ENCODE results near the gene HELZ. TPM values are rescaled to one million over a fixed set of nuclear protein-coding genes. Genes with fewer than 3 reads are reported as not detected.

Gene HELZ
- polyA plus RNA-seq, 1 donor: 25.7 TPM

- no peaks in the 10 kb centered on the region for H3K9me3 ChIP-seq (ENCODE audit: control insufficient read depth, low read depth, low read length)
- no peaks in the 10 kb centered on the region for H3K27me3 ChIP-seq (ENCODE audit: control insufficient read depth, insufficient read depth, low read length)
- H3K4me1 ChIP-seq (ENCODE audit: control insufficient read depth, insufficient read depth, low read length): peaks cover 3% of the 10 kb centered on the region
- H3K36me3 ChIP-seq (ENCODE audit: control insufficient read depth, insufficient read depth, low read length): peaks cover 31% of the 10 kb centered on the region
- H3K27ac ChIP-seq (ENCODE audit: low read length): no peak overlapping the region
- no peak overlapping the region for H3K4me3 ChIP-seq (ENCODE audit: low read length)
- DNase-seq: no peak
Observed at GRCh38 chr17:67123699-67124098, 121.3 kb downstream of the HELZ start.

- DNase-seq: peak; percentile 37 to 78
- H3K36me3 ChIP-seq (ENCODE audit: control insufficient read depth, insufficient read depth, low read length): peaks cover 32% of the 10 kb centered on the region
- 91% methylated on average over 3 of the region's 5 CpGs for WGBS (ENCODE audit: insufficient coverage, low lambda C conversion rate)
Observed at GRCh38 chr17:67121316-67121891, 123.6 kb downstream of the HELZ start.

GRCh38 chr17:67119102-67119501 lies 125.9 kb downstream of the HELZ start:
- 100% methylated on average over 2 of the region's 2 CpGs for WGBS (ENCODE audit: insufficient coverage, low lambda C conversion rate)
- H3K36me3 ChIP-seq (ENCODE audit: control insufficient read depth, insufficient read depth, low read length): peaks cover 27% of the 10 kb centered on the region
- H3K4me3 ChIP-seq (ENCODE audit: low read length): no peak overlapping the region
- DNase-seq: no peak
- no peaks in the 10 kb centered on the region for H3K27me3 ChIP-seq (ENCODE audit: control insufficient read depth, insufficient read depth, low read length)
- H3K4me1 ChIP-seq (ENCODE audit: control insufficient read depth, insufficient read depth, low read length): peaks cover 3% of the 10 kb centered on the region
- H3K27ac ChIP-seq (ENCODE audit: low read length): no peak overlapping the region
- peaks cover 11% of the 10 kb centered on the region for H3K9me3 ChIP-seq (ENCODE audit: control insufficient read depth, low read depth, low read length)

More at GRCh38 chr17:67121316-67121891, 123.6 kb downstream of the HELZ start:
- Histone ChIP-seq H3K9me3 (ENCODE audit: control insufficient read depth, low read depth, low read length) (peaks cover 7% of the 10 kb centered on the region), H3K4me3 (ENCODE audit: low read length) (no peak overlapping the region), H3K27ac (ENCODE audit: low read length) (no peak overlapping the region), H3K4me1 (ENCODE audit: control insufficient read depth, insufficient read depth, low read length) (peaks cover 3% of the 10 kb centered on the region), H3K27me3 (ENCODE audit: control insufficient read depth, insufficient read depth, low read length) (no peaks in the 10 kb centered on the region)

- H3K27ac ChIP-seq (ENCODE audit: low read length): no peak overlapping the region
- H3K9me3 ChIP-seq (ENCODE audit: control insufficient read depth, low read depth, low read length): peaks cover 11% of the 10 kb centered on the region
- no peaks in the 10 kb centered on the region for H3K27me3 ChIP-seq (ENCODE audit: control insufficient read depth, insufficient read depth, low read length)
- H3K4me1 ChIP-seq (ENCODE audit: control insufficient read depth, insufficient read depth, low read length): no peaks in the 10 kb centered on the region
- no peak for DNase-seq
- WGBS (ENCODE audit: insufficient coverage, low lambda C conversion rate): 100% methylated on average over 1 of the region's 1 CpG
- H3K4me3 ChIP-seq (ENCODE audit: low read length): no peak overlapping the region
- peaks cover 48% of the 10 kb centered on the region for H3K36me3 ChIP-seq (ENCODE audit: control insufficient read depth, insufficient read depth, low read length)
Observed at GRCh38 chr17:67116045-67116575, 128.9 kb downstream of the HELZ start.

- DNase-seq: no peak
- Histone ChIP-seq H3K27ac (ENCODE audit: low read length) (no peak overlapping the region), H3K4me1 (ENCODE audit: control insufficient read depth, insufficient read depth, low read length) (no peaks in the 10 kb centered on the region), H3K4me3 (ENCODE audit: low read length) (no peak overlapping the region), H3K27me3 (ENCODE audit: control insufficient read depth, insufficient read depth, low read length) (no peaks in the 10 kb centered on the region), H3K9me3 (ENCODE audit: control insufficient read depth, low read depth, low read length) (peaks cover 11% of the 10 kb centered on the region), H3K36me3 (ENCODE audit: control insufficient read depth, insufficient read depth, low read length) (peaks cover 53% of the 10 kb centered on the region)
- WGBS (ENCODE audit: insufficient coverage, low lambda C conversion rate): 100% methylated on average over 1 of the region's 1 CpG
Observed at GRCh38 chr17:67115401-67115800, 129.6 kb downstream of the HELZ start.

GRCh38 chr17:67113486-67113885 lies 131.5 kb downstream of the HELZ start:
- Histone ChIP-seq H3K27ac (ENCODE audit: low read length) (no peak overlapping the region), H3K9me3 (ENCODE audit: control insufficient read depth, low read depth, low read length) (peaks cover 11% of the 10 kb centered on the region), H3K27me3 (ENCODE audit: control insufficient read depth, insufficient read depth, low read length) (no peaks in the 10 kb centered on the region), H3K36me3 (ENCODE audit: control insufficient read depth, insufficient read depth, low read length) (peaks cover 58% of the 10 kb centered on the region), H3K4me1 (ENCODE audit: control insufficient read depth, insufficient read depth, low read length) (no peaks in the 10 kb centered on the region), H3K4me3 (ENCODE audit: low read length) (no peak overlapping the region)
- WGBS (ENCODE audit: insufficient coverage, low lambda C conversion rate): no CpG with 5 or more reads among the region's 5 CpGs
- no peak for DNase-seq

GRCh38 chr17:67111808-67112207 lies 133.2 kb downstream of the HELZ start:
- Histone ChIP-seq H3K9me3 (ENCODE audit: control insufficient read depth, low read depth, low read length) (peaks cover 8% of the 10 kb centered on the region), H3K4me3 (ENCODE audit: low read length) (no peak overlapping the region), H3K36me3 (ENCODE audit: control insufficient read depth, insufficient read depth, low read length) (peaks cover 61% of the 10 kb centered on the region), H3K4me1 (ENCODE audit: control insufficient read depth, insufficient read depth, low read length) (no peaks in the 10 kb centered on the region), H3K27me3 (ENCODE audit: control insufficient read depth, insufficient read depth, low read length) (no peaks in the 10 kb centered on the region), H3K27ac (ENCODE audit: low read length) (no peak overlapping the region)
- WGBS (ENCODE audit: insufficient coverage, low lambda C conversion rate): no CpG with 5 or more reads among the region's 1 CpG
- no peak for DNase-seq

GRCh38 chr17:67111327-67111726 lies 133.7 kb downstream of the HELZ start:
- WGBS (ENCODE audit: insufficient coverage, low lambda C conversion rate): no CpG with 5 or more reads among the region's 2 CpGs

GRCh38 chr17:67110619-67111018 lies 134.4 kb downstream of the HELZ start:
- Histone ChIP-seq H3K27me3 (ENCODE audit: control insufficient read depth, insufficient read depth, low read length) (no peaks in the 10 kb centered on the region), H3K27ac (ENCODE audit: low read length) (no peak overlapping the region), H3K36me3 (ENCODE audit: control insufficient read depth, insufficient read depth, low read length) (peaks cover 65% of the 10 kb centered on the region), H3K4me3 (ENCODE audit: low read length) (no peak overlapping the region), H3K4me1 (ENCODE audit: control insufficient read depth, insufficient read depth, low read length) (no peaks in the 10 kb centered on the region), H3K9me3 (ENCODE audit: control insufficient read depth, low read depth, low read length) (no peaks in the 10 kb centered on the region)
- 60% methylated on average over 1 of the region's 3 CpGs for WGBS (ENCODE audit: insufficient coverage, low lambda C conversion rate)
- no peak for DNase-seq

More at GRCh38 chr17:67111327-67111726, 133.7 kb downstream of the HELZ start:
- Histone ChIP-seq H3K27me3 (ENCODE audit: control insufficient read depth, insufficient read depth, low read length) (no peaks in the 10 kb centered on the region), H3K9me3 (ENCODE audit: control insufficient read depth, low read depth, low read length) (peaks cover 4% of the 10 kb centered on the region), H3K36me3 (ENCODE audit: control insufficient read depth, insufficient read depth, low read length) (peaks cover 65% of the 10 kb centered on the region), H3K4me1 (ENCODE audit: control insufficient read depth, insufficient read depth, low read length) (no peaks in the 10 kb centered on the region), H3K27ac (ENCODE audit: low read length) (no peak overlapping the region), H3K4me3 (ENCODE audit: low read length) (no peak overlapping the region)
- no peak for DNase-seq

- Histone ChIP-seq H3K27ac (ENCODE audit: low read length) (no peak overlapping the region), H3K27me3 (ENCODE audit: control insufficient read depth, insufficient read depth, low read length) (no peaks in the 10 kb centered on the region), H3K9me3 (ENCODE audit: control insufficient read depth, low read depth, low read length) (no peaks in the 10 kb centered on the region), H3K4me1 (ENCODE audit: control insufficient read depth, insufficient read depth, low read length) (no peaks in the 10 kb centered on the region), H3K36me3 (ENCODE audit: control insufficient read depth, insufficient read depth, low read length) (peaks cover 70% of the 10 kb centered on the region), H3K4me3 (ENCODE audit: low read length) (no peak overlapping the region)
- WGBS (ENCODE audit: insufficient coverage, low lambda C conversion rate): no CpG with 5 or more reads among the region's 5 CpGs
- DNase-seq: peak in 1 of 2 donors; percentile 4
Observed at GRCh38 chr17:67109111-67109510, 135.9 kb downstream of the HELZ start.

All from large intestine (tissue), 3 donors.